Mesenchymal stem cell (in vitro differentiated cells and primary cell): ENCODE data around the gene FERMT2. TPM values are rescaled to one million over a fixed set of nuclear protein-coding genes. Genes with fewer than 3 reads are reported as not detected.
A peak's percentile ranks its signal among the peaks of the same experiment; 100 is the strongest.

ENCODE experiments used
- DNase-seq: peaks from one replicate; pipeline ENCODE4 v3.0.0-alpha.2; 2013
- H2AFZ ChIP-seq: one replicate; pipeline ENCODE4 v1.6.1; 2013; ENCODE audit warnings: low read depth, mild to moderate bottlenecking, control low read depth, inconsistent platforms, low read length, moderate library complexity
- H2AK5ac ChIP-seq: 2 replicates; pipeline ENCODE4 v1.6.1; 2013; ENCODE audit warnings: low read length, moderate library complexity, mild to moderate bottlenecking, inconsistent platforms; ENCODE audit not compliant: severe bottlenecking
- H2BK120ac ChIP-seq: one replicate; pipeline ENCODE4 v1.6.1; 2013; ENCODE audit warnings: low read depth, mild to moderate bottlenecking, inconsistent platforms, low read length, moderate library complexity
- H2BK12ac ChIP-seq, 2 experiments: one replicate each; pipeline ENCODE4 v1.6.1; 2013; ENCODE audit warnings: inconsistent platforms in 2 of 2, low read length in 2 of 2, mild to moderate bottlenecking in 2 of 2, moderate library complexity in 2 of 2, control low read depth in 1 of 2
- H2BK15ac ChIP-seq: one replicate; pipeline ENCODE4 v1.6.1; 2013; ENCODE audit warnings: mild to moderate bottlenecking, low read depth, inconsistent platforms; ENCODE audit not compliant: poor library complexity, severe bottlenecking
- H2BK5ac ChIP-seq: 2 replicates; pipeline ENCODE4 v1.6.1; 2013; ENCODE audit warnings: low read depth, mild to moderate bottlenecking, low read length, control low read depth, inconsistent platforms; ENCODE audit not compliant: poor library complexity, severe bottlenecking
- H3K14ac ChIP-seq, 2 experiments: one replicate each; pipeline ENCODE4 v1.6.1; 2013; ENCODE audit warnings: inconsistent platforms in 2 of 2, low read length in 2 of 2, control low read depth in 1 of 2, mild to moderate bottlenecking in 1 of 2, moderate library complexity in 1 of 2
- H3K18ac ChIP-seq, 2 experiments: one replicate each; pipeline ENCODE4 v1.6.1; 2013; ENCODE audit warnings: inconsistent platforms in 2 of 2, low read length in 2 of 2, control low read depth in 1 of 2, low read depth in 1 of 2, mild to moderate bottlenecking in 1 of 2
- H3K23ac ChIP-seq, 2 experiments: one replicate each; pipeline ENCODE4 v1.6.1; 2013; ENCODE audit warnings: inconsistent platforms in 2 of 2, low read length in 2 of 2, mild to moderate bottlenecking in 2 of 2, moderate library complexity in 2 of 2, control low read depth in 1 of 2
- H3K27ac ChIP-seq: 2 replicates; pipeline ENCODE4 v1.5.1; 2013; ENCODE audit warnings: mild to moderate bottlenecking, moderate library complexity, low read length, control low read depth, inconsistent platforms; ENCODE audit not compliant: poor library complexity, severe bottlenecking
- H3K27me3 ChIP-seq, 2 experiments: 2 replicates each; pipeline versions ENCODE4 v1.6.1 to v1.7.0; 2013; ENCODE audit warnings: low read length in 2 of 2, mild to moderate bottlenecking in 2 of 2, moderate library complexity in 2 of 2, control low read depth in 1 of 2, inconsistent platforms in 1 of 2; ENCODE audit not compliant: control insufficient read depth in 1 of 2, insufficient read depth in 1 of 2
- H3K36me3 ChIP-seq, 2 experiments: 2 replicates each; pipeline versions ENCODE4 v1.6.1 to v1.7.0; 2013; ENCODE audit warnings: low read length in 2 of 2, control low read depth in 1 of 2, inconsistent platforms in 1 of 2, low read depth in 1 of 2, mild to moderate bottlenecking in 1 of 2; ENCODE audit not compliant: insufficient read depth in 2 of 2, control insufficient read depth in 1 of 2
- H3K4ac ChIP-seq, 2 experiments: one replicate each; pipeline ENCODE4 v1.6.1; 2013; ENCODE audit warnings: inconsistent platforms in 2 of 2, low read length in 2 of 2, mild to moderate bottlenecking in 2 of 2, moderate library complexity in 2 of 2, control low read depth in 1 of 2, low read depth in 1 of 2
- H3K4me1 ChIP-seq: 2 replicates; pipeline ENCODE4 v1.6.1; 2013; ENCODE audit warnings: low read depth, low read length, control low read depth; ENCODE audit not compliant: control insufficient read depth, insufficient read depth
- H3K4me2 ChIP-seq: 2 replicates; pipeline ENCODE4 v1.6.1; 2013; ENCODE audit warnings: low read length, mild to moderate bottlenecking, inconsistent platforms; ENCODE audit not compliant: poor library complexity, severe bottlenecking
- H3K4me3 ChIP-seq, 2 experiments: 2 replicates each; pipeline versions ENCODE4 v1.5.1 to v1.7.0; 2013; ENCODE audit warnings: low read length in 2 of 2, mild to moderate bottlenecking in 2 of 2, control low read depth in 1 of 2, low read depth in 1 of 2; ENCODE audit not compliant: insufficient read depth in 1 of 2
- H3K79me1 ChIP-seq: replicated peaks from 2 replicates; pipeline ENCODE4 v1.6.1; 2013; ENCODE audit warnings: mild to moderate bottlenecking, control low read depth, low read length, inconsistent platforms; ENCODE audit not compliant: poor library complexity, severe bottlenecking
- H3K9ac ChIP-seq: 2 replicates; pipeline ENCODE4 v1.7.0; 2013; ENCODE audit warnings: mild to moderate bottlenecking, low read length, moderate library complexity
- H3K9me3 ChIP-seq: 2 replicates; pipeline ENCODE4 v1.7.0; 2013; ENCODE audit warnings: mild to moderate bottlenecking, low read length; ENCODE audit not compliant: control insufficient read depth
- H4K8ac ChIP-seq: one replicate; pipeline ENCODE4 v1.6.1; 2013; ENCODE audit warnings: inconsistent platforms, mild to moderate bottlenecking, low read length, moderate library complexity
- H4K91ac ChIP-seq: one replicate; pipeline ENCODE4 v1.6.1; 2013; ENCODE audit warnings: mild to moderate bottlenecking, low read length, inconsistent platforms
- WGBS: methylation state at CpG from one replicate; pipeline ENCODE4 v1.1.7; 2013; ENCODE audit warnings: mixed read lengths; 5-methylcytosine and 5-hydroxymethylcytosine counted together
- polyA plus RNA-seq, 2 experiments: library from polyadenylated mRNA; stranded (reverse); fragments of 200-250 nt; gene quantifications; one replicate each; pipeline ENCODE4 v1.2.3, GENCODE V29; 2013

Gene FERMT2, protein sequence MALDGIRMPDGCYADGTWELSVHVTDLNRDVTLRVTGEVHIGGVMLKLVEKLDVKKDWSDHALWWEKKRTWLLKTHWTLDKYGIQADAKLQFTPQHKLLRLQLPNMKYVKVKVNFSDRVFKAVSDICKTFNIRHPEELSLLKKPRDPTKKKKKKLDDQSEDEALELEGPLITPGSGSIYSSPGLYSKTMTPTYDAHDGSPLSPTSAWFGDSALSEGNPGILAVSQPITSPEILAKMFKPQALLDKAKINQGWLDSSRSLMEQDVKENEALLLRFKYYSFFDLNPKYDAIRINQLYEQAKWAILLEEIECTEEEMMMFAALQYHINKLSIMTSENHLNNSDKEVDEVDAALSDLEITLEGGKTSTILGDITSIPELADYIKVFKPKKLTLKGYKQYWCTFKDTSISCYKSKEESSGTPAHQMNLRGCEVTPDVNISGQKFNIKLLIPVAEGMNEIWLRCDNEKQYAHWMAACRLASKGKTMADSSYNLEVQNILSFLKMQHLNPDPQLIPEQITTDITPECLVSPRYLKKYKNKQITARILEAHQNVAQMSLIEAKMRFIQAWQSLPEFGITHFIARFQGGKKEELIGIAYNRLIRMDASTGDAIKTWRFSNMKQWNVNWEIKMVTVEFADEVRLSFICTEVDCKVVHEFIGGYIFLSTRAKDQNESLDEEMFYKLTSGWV
- 137 TPM for polyA plus RNA-seq (2013, experiment 1 of 2)
- 137 TPM for polyA plus RNA-seq (2013, experiment 2 of 2)

DNA sequence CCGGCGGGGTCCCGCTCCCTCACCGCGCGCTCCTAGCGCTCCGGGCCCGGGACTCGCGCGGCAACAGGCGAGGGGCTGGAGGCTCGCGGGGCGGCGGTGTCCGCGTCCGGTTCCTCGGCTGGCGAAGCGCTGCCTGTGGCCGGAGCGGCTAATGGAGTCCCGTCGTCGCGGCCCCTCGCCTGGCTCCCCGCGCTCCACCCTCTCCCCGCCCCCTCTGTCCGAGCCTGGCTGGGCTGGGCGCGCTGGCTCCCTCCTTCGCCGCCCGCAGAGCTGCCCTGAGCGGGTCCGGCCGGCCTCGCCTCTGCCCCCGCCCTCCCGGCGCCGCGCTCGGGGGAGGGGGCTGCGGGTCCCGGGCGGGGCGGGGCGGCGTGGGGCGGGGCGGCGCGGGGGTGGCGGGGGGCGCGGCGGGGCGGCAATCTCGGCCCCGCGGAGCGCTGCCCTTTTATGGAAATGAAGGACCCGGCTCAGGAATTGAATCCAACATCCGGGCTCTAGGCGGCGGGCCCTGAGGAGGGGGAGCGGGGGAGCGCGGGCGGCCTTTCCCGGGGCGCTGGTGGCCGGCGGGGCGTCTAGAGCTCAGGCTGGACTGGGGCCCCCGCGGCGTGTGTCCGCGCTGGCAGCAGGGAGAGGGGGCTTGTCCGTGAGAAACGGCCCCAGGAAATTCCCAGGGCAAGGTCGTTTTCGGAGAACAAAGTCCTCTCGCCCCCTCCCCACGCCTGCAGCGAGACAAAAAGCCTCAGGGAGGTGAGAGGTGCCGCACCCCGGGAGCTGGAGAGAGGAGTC lies at the start of gene FERMT2:
TSS of gene FERMT2 (minus strand) at position 153 of the 783 bp plus-strand sequence. CDS start 482 bp downstream, outside the sequence.
- peak within 1 kb of the TSS; percentile 95 for H4K91ac ChIP-seq
- H2BK12ac ChIP-seq: peak within 1 kb of the TSS in 1 of 2 experiments; percentile 96
- peak within 1 kb of the TSS; percentile 96 for H2BK15ac ChIP-seq
- no peaks in the 10 kb centered on the region for H3K9me3 ChIP-seq
- peak within 1 kb of the TSS; percentile 96 to 100 for H3K4me3 ChIP-seq
- peak within 1 kb of the TSS; percentile 39 to 100 for H3K23ac ChIP-seq
- peak within 1 kb of the TSS; percentile 86 to 98 for H3K4ac ChIP-seq
- peak within 1 kb of the TSS; percentile 100 for H3K27ac ChIP-seq
- peak within 1 kb of the TSS; percentile 94 for H3K9ac ChIP-seq
- no peaks in the 10 kb centered on the region for H3K27me3 ChIP-seq
- H3K36me3 ChIP-seq: peaks cover 8 to 21% of the 10 kb centered on the region in 2 experiments
- peak within 1 kb of the TSS; percentile 41 for H4K8ac ChIP-seq
- WGBS: under 1% methylated on average over 34 of the region's 95 CpGs
- peak within 1 kb of the TSS; percentile 94 for H2BK120ac ChIP-seq
- peak within 1 kb of the TSS; percentile 100 for H2BK5ac ChIP-seq
- H3K18ac ChIP-seq: peak within 1 kb of the TSS; percentile 98 to 99
- no peaks in the 10 kb centered on the region for H3K79me1 ChIP-seq
- no peaks in the 10 kb centered on the region for H3K4me1 ChIP-seq
- peak within 1 kb of the TSS; percentile 80 for H3K4me2 ChIP-seq
- H2AFZ ChIP-seq: peak within 1 kb of the TSS; percentile 85
- H2AK5ac ChIP-seq: peak within 1 kb of the TSS; percentile 53
- peak within 1 kb of the TSS; percentile 62 to 99 for H3K14ac ChIP-seq
- DNase-seq: peak; percentile 90

DNA sequence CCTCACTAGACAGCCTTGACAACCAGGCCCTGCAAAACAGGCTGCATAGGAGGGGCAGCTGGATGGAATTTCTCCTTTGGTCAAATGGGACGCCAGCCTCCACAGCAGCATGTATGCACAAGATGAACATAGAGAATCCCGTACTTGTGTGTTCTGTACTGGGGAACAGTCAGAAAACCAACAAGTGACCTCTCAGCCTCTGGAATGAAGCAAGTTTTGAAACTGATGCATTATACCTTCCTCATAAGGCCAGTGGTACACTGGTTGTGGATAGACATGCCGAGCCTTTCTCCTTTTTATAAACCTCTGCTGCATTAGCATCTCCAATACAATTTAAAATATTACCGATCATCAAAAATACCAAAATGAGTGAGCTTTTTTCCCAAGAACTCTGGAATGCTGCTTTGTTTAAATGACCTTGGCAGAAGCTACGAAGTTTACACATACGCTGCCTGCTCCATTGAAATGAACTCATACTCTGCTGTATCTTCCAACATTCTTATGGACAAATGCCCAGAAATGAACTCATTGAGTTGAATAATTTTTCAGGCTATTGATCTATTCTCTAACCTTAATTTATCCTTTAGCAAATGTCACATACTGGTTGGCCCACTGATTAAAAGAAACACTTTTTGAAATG lies 47.6 kb upstream of the FERMT2 start:
- H3K23ac ChIP-seq: no peak overlapping the region
- no peaks in the 10 kb centered on the region for H3K27me3 ChIP-seq
- H2AFZ ChIP-seq: no peak overlapping the region
- H3K4ac ChIP-seq: no peak overlapping the region
- no peak overlapping the region for H2BK15ac ChIP-seq
- no peak overlapping the region for H2BK120ac ChIP-seq
- no peak overlapping the region for H2BK12ac ChIP-seq
- H3K4me1 ChIP-seq: peaks cover 3% of the 10 kb centered on the region
- peak; percentile 47 for DNase-seq
- peak overlapping the region; percentile 34 for H3K9ac ChIP-seq
- no peak overlapping the region for H3K4me2 ChIP-seq
- no peak overlapping the region for H4K91ac ChIP-seq
- 94% methylated on average over 6 of the region's 6 CpGs for WGBS
- H3K36me3 ChIP-seq: no peaks in the 10 kb centered on the region
- no peak overlapping the region for H3K27ac ChIP-seq
- no peak overlapping the region for H3K14ac ChIP-seq
- H3K4me3 ChIP-seq: peak overlapping the region in 1 of 2 experiments; percentile 63
- no peak overlapping the region for H2BK5ac ChIP-seq
- no peaks in the 10 kb centered on the region for H3K9me3 ChIP-seq
- H2AK5ac ChIP-seq: no peak overlapping the region
- no peak overlapping the region for H3K18ac ChIP-seq
- H4K8ac ChIP-seq: no peak overlapping the region
- H3K79me1 ChIP-seq: no peaks in the 10 kb centered on the region

DNA sequence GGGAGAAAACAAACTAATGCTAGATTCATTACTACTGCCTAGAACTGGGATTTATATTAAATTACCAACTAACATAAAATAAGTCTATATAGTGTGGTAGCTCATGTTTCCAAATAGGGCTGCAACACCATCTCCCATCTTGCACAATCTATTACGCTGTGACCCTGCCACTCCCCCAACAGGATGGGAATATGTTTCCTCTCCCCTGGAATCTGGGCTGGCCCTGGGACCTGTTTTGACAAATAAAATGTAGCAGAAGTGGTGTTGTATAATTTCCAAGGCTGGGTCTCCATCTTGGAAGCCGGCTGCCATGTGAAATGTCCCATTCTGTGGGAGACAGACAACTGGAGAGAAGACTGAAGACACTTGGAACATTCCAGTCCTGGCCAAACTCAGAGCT lies 45.6 kb upstream of the FERMT2 start:
- 98% methylated on average over 2 of the region's 2 CpGs for WGBS
- no peak overlapping the region for H3K14ac ChIP-seq
- H3K4me3 ChIP-seq: no peak overlapping the region
- H2BK15ac ChIP-seq: no peak overlapping the region
- no peak overlapping the region for H3K23ac ChIP-seq
- no peak overlapping the region for H2AFZ ChIP-seq
- no peak overlapping the region for H3K4ac ChIP-seq
- no peaks in the 10 kb centered on the region for H3K27me3 ChIP-seq
- DNase-seq: no peak
- H2AK5ac ChIP-seq: no peak overlapping the region
- no peaks in the 10 kb centered on the region for H3K9me3 ChIP-seq
- H4K8ac ChIP-seq: no peak overlapping the region
- no peaks in the 10 kb centered on the region for H3K4me1 ChIP-seq
- H3K9ac ChIP-seq: no peak overlapping the region
- no peak overlapping the region for H3K27ac ChIP-seq
- H2BK5ac ChIP-seq: no peak overlapping the region
- H3K79me1 ChIP-seq: no peaks in the 10 kb centered on the region
- H3K18ac ChIP-seq: no peak overlapping the region
- H4K91ac ChIP-seq: no peak overlapping the region
- no peaks in the 10 kb centered on the region for H3K36me3 ChIP-seq
- no peak overlapping the region for H2BK12ac ChIP-seq
- H3K4me2 ChIP-seq: no peak overlapping the region
- H2BK120ac ChIP-seq: no peak overlapping the region
